Type B pancreatic cell (in vitro differentiated cells): ENCODE results near the gene ACTR1B. TPM values are rescaled to one million over a fixed set of nuclear protein-coding genes. Genes with fewer than 3 reads are reported as not detected.

ENCODE experiments used
- DNase-seq: peaks from one replicate; pipeline ENCODE4 v3.0.0; 2021; ENCODE audit warnings: mixed read lengths; ENCODE audit not compliant: unreplicated experiment; ENCODE audit errors: extremely low spot score
- H3K27ac Mint-ChIP-seq: 2 replicates; pipeline ENCODE4 v1.8.0; 2021; ENCODE audit warnings: mild to moderate bottlenecking, mixed read lengths
- H3K27me3 Mint-ChIP-seq: 2 replicates; pipeline ENCODE4 v1.8.0; 2021; ENCODE audit warnings: mixed read lengths
- H3K36me3 Mint-ChIP-seq: 2 replicates; pipeline ENCODE4 v1.8.0; 2021; ENCODE audit warnings: mixed read lengths
- H3K4me1 Mint-ChIP-seq: one replicate; pipeline ENCODE4 v1.8.0; 2021; ENCODE audit warnings: mixed read lengths; ENCODE audit not compliant: unreplicated experiment
- H3K4me3 Mint-ChIP-seq: 2 replicates; pipeline ENCODE4 v1.8.0; 2021; ENCODE audit warnings: mild to moderate bottlenecking, mixed read lengths
- H3K9me3 Mint-ChIP-seq: 2 replicates; pipeline ENCODE4 v1.8.0; 2021; ENCODE audit warnings: mixed read lengths
- total RNA-seq: library from RNA; stranded (reverse); gene quantifications from 2 replicates; pipeline ENCODE4 v1.2.1, GENCODE V29; 2021; ENCODE audit warnings: low replicate concordance
- TF ChIP-seq, protein P1 (sequence below): fragments of 200-600 bp; sonication (generic); conservative IDR thresholded peaks from 2 replicates; pipeline ENCODE4 v1.5.0; 2021; ENCODE audit warnings: antibody characterized with exemption, mild to moderate bottlenecking

The ACTR1B gene
- total RNA-seq, 1 donor from 2014 or later: 69.0 TPM

DNA sequence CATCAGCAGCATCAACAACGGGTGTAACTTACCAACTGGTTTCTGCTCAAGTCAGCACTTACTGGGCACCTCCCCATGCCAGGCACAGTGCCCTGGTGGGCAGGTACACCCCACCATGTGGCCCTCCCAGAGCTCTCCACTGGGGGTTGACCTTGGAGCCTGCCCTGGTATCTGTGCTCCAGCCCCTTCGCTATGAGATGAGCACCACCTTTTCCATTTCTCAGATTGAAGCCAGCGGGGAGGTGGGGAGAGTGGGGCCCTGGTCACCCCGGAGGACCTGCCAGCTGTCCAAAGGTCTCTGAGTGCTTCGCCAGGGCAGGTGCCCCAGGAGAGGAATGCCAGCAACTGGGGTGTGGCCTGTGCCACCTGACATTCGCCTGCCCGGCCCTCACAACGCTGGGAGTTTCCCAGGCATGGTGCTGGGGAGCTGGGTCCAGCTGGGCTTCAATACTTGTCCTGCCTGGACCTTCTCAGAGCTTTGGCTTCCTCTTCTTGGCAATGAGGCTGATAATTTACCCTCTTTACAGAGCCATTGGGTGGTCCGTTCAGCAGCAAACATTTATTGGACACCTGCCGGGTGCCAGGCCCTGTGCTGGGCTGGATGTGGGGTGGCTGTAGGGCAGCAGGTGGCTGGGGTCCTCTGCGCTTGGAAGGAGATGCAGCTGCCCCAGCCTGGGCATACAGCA is 43.7 kb upstream of the ACTR1B start:
- peaks cover 4% of the 10 kb centered on the region for H3K9me3 Mint-ChIP-seq
- H3K27ac Mint-ChIP-seq: no peak overlapping the region
- H3K4me3 Mint-ChIP-seq: no peak overlapping the region
- H3K27me3 Mint-ChIP-seq: peaks cover 8% of the 10 kb centered on the region
- H3K36me3 Mint-ChIP-seq: no peaks in the 10 kb centered on the region
- peaks cover 22% of the 10 kb centered on the region for H3K4me1 Mint-ChIP-seq
- DNase-seq: no peak
- TF ChIP-seq, protein P1, sequence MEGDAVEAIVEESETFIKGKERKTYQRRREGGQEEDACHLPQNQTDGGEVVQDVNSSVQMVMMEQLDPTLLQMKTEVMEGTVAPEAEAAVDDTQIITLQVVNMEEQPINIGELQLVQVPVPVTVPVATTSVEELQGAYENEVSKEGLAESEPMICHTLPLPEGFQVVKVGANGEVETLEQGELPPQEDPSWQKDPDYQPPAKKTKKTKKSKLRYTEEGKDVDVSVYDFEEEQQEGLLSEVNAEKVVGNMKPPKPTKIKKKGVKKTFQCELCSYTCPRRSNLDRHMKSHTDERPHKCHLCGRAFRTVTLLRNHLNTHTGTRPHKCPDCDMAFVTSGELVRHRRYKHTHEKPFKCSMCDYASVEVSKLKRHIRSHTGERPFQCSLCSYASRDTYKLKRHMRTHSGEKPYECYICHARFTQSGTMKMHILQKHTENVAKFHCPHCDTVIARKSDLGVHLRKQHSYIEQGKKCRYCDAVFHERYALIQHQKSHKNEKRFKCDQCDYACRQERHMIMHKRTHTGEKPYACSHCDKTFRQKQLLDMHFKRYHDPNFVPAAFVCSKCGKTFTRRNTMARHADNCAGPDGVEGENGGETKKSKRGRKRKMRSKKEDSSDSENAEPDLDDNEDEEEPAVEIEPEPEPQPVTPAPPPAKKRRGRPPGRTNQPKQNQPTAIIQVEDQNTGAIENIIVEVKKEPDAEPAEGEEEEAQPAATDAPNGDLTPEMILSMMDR: no peak

DNA sequence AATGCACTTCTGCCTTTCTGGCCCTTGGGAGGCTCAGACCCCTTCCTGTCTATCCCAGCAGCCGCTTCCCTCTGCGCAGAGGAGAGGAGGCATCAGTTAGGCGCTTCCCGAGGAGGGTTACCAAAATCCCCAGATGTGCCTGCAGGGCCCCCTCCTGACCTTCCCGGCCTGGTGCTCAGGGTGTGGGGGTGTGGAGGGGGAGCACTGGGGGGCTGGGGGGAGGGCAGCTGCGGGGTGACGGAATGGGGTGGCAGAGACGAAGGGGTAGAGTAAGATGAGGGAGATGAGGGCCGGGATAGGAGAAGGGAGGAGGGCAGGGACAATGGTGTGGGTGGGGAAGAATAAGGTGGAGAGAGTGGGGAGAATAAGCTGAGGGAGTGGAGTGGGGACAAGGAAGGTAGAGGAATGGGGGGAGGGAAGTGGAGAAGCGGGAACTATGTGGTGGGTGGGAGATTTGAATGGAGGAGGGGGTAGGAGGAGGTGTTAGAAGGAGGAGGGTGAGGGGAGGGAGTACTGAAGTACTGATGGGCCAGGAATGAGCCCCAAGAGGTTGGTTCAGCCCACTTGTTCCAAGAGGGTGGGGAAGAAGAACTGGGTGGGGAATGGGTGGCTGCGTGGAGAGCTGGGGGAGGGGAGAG is 43.0 kb upstream of the ACTR1B start:
- H3K9me3 Mint-ChIP-seq: peaks cover 4% of the 10 kb centered on the region
- H3K27me3 Mint-ChIP-seq: peaks cover 8% of the 10 kb centered on the region
- H3K27ac Mint-ChIP-seq: no peak overlapping the region
- no peaks in the 10 kb centered on the region for H3K36me3 Mint-ChIP-seq
- peaks cover 19% of the 10 kb centered on the region for H3K4me1 Mint-ChIP-seq
- H3K4me3 Mint-ChIP-seq: no peak overlapping the region
- TF ChIP-seq, protein P1: no peak
- peak; percentile 42 for DNase-seq

DNA sequence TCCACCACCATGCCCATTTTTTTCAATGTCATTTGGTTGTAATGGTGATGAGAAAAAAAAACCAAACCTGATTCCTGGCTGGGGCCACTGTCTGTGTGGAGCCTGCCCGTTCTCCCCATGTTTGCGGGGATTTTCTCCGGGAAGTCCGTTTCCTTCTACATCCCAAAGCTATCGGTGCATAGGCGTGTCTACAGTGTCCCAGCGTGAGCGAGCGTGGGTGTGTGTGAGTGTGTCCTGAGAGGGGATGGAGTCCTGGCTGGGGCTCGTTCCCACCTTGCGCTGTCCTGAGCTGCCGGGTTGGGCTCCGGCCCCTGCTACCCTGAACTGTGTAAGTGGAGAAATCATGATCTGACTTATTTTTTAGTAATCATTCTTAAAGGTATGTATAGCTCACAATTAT is 42.3 kb upstream of the ACTR1B start:
- H3K27me3 Mint-ChIP-seq: peaks cover 5% of the 10 kb centered on the region
- H3K9me3 Mint-ChIP-seq: peaks cover 4% of the 10 kb centered on the region
- H3K27ac Mint-ChIP-seq: no peak overlapping the region
- H3K36me3 Mint-ChIP-seq: no peaks in the 10 kb centered on the region
- TF ChIP-seq, protein P1: no peak
- H3K4me1 Mint-ChIP-seq: peaks cover 14% of the 10 kb centered on the region
- DNase-seq: peak; percentile 42
- no peak overlapping the region for H3K4me3 Mint-ChIP-seq

DNA sequence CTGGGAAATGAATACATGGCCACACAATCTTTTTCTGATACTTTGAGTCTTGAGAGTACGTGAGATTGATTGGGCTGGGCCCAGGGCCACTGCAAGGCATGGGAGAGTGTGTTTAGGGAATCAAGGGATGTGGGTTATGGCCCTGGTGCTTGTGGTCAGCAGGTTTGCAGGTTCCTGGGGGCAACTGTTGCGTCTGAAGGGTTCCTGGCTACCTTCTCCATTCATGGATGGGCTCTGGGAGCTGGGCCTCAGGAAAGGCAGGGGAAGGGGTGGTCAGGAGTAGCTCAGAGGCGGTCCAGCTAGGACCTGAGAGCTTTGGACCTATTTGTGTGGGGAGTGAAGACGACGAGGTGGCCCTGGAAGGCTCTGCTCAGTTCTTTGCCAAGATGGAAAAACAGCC is 41.1 kb upstream of the ACTR1B start:
- H3K36me3 Mint-ChIP-seq: no peaks in the 10 kb centered on the region
- peaks cover 18% of the 10 kb centered on the region for H3K4me1 Mint-ChIP-seq
- DNase-seq: peak; percentile 37
- H3K9me3 Mint-ChIP-seq: peaks cover 2% of the 10 kb centered on the region
- peaks cover 3% of the 10 kb centered on the region for H3K27me3 Mint-ChIP-seq
- no peak overlapping the region for H3K27ac Mint-ChIP-seq
- TF ChIP-seq, protein P1: no peak
- no peak overlapping the region for H3K4me3 Mint-ChIP-seq

DNA sequence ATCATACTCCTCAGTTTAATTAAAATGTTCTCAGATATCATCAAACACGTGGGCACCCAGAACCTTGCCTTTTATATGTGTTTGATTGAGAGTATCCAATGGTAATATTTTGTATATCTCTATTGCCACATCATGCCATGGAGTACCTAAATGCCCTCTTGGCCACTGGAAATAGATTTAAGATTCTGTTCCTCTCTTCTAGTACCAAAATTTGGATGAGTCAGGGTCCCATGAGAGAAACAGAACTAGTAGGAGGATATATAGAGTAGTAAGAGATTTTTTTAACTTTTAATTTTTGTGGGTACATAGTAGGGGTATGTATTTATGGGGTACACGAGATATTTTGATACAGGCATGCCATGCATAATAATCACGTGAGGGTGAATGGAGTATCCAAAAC is 39.9 kb upstream of the ACTR1B start:
- TF ChIP-seq, protein P1: no peak
- Mint-ChIP-seq H3K27me3 (no peaks in the 10 kb centered on the region), H3K27ac (no peak overlapping the region), H3K36me3 (no peaks in the 10 kb centered on the region), H3K4me3 (no peak overlapping the region), H3K4me1 (peaks cover 19% of the 10 kb centered on the region), H3K9me3 (no peaks in the 10 kb centered on the region)
- no peak for DNase-seq
